ENCODE results near the gene MGP.

Gene MGP

GRCh38 chr12:14885718-14886221 lies at the start of gene MGP:
TSS of gene MGP (minus strand) at chr12:14885854. CDS start at chr12:14885791, 63 bp downstream.
- no peak for TF ChIP-seq ZNF571 (tag by site-specific recombination; IDR thresholded peaks at IDR 0.05)
- TF ChIP-seq ZEB2 (tag by site-specific recombination; IDR thresholded peaks at IDR 0.05), result no peak
- no peak for TF ChIP-seq PRDM6 (tag by site-specific recombination; IDR thresholded peaks at IDR 0.05)
- no peak for TF ChIP-seq EGR2 (tag by site-specific recombination; IDR thresholded peaks at IDR 0.05; ENCODE audit: low read depth)
- no peak for TF ChIP-seq ZNF747 (tag by site-specific recombination; IDR thresholded peaks at IDR 0.05)
- no peak for TF ChIP-seq ZNF2 (tag by site-specific recombination; IDR thresholded peaks at IDR 0.05)
- no peak for TF ChIP-seq ZNF391 (tag by site-specific recombination; IDR thresholded peaks at IDR 0.05; ENCODE audit: borderline replicate concordance, low read depth)
- POLR2A ChIA-PET, result no interaction called here
- H3K9me3 ChIP-seq (ENCODE audit: control insufficient read depth, insufficient read depth, low read depth, low read length), result no peaks in the 10 kb centered on the region
- no peak within 1 kb of the TSS for H3K4me3 ChIP-seq (ENCODE audit: low read depth, low read length)
- H3K27ac ChIP-seq (ENCODE audit: extremely low read depth, low read depth, low read length), result no peak within 1 kb of the TSS
- H3K4me1 ChIP-seq (ENCODE audit: control insufficient read depth, insufficient read depth, low read length), result peaks cover 10% of the 10 kb centered on the region
- no peaks in the 10 kb centered on the region for H3K36me3 ChIP-seq (ENCODE audit: control insufficient read depth in 2 of 2, insufficient read depth in 1 of 2, low read length in 2 of 2)
- CTCF ChIA-PET, result no interaction called here

DNA sequence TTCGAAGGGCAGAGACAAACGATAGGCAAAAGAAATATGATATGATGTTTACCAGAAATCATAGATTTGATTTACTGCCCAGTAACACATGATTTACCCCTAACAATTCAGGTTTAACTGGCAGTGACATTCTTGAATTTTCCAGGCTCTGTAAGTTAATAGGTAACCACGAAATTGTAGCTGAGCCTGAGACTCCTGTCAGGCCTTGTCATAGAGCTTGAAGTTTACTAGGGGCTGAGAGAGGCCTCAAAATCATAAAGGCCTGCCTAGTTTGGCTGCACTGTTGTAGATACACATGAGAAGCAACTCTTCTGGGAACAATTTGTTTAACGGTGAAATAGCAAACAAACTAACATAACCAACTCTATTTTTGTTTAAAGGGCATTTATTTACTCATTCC lies 49.4 kb upstream of the MGP start:
- Histone ChIP-seq H3K27ac (ENCODE audit: extremely low read depth, low read depth, low read length) (no peak overlapping the region), H3K4me3 (ENCODE audit: low read depth, low read length) (no peak overlapping the region), H3K4me1 (ENCODE audit: control insufficient read depth, insufficient read depth, low read length) (no peaks in the 10 kb centered on the region), H3K36me3 (ENCODE audit: control insufficient read depth in 2 of 2, insufficient read depth in 1 of 2, low read length in 2 of 2) (no peaks in the 10 kb centered on the region), H3K9me3 (ENCODE audit: control insufficient read depth, insufficient read depth, low read depth, low read length) (no peaks in the 10 kb centered on the region)
- POLR2A ChIA-PET, result no interaction called here
- no peak for TF ChIP-seq ZNF529 (tag by site-specific recombination; IDR thresholded peaks at IDR 0.05; ENCODE audit: insufficient replicate concordance)
- TF ChIP-seq ZNF792 (tag by site-specific recombination; IDR thresholded peaks at IDR 0.05), result no peak
- no peak for TF ChIP-seq GLIS2 (tag by site-specific recombination; IDR thresholded peaks at IDR 0.05)
- no peak for TF ChIP-seq ZSCAN16 (tag by site-specific recombination; IDR thresholded peaks at IDR 0.05)
- TF ChIP-seq ZNF302 (tag by site-specific recombination; IDR thresholded peaks at IDR 0.05; ENCODE audit: low read depth), result no peak
- no peak for TF ChIP-seq ZNF16 (tag by site-specific recombination; IDR thresholded peaks at IDR 0.05; ENCODE audit: low read depth)
- TF ChIP-seq ZNF394 (tag by site-specific recombination; IDR thresholded peaks at IDR 0.05; ENCODE audit: borderline replicate concordance), result no peak
- TF ChIP-seq ZBTB7A (tag by site-specific recombination; IDR thresholded peaks at IDR 0.05; ENCODE audit: low read depth), result no peak
- TF ChIP-seq ZNF23 (tag by site-specific recombination; IDR thresholded peaks at IDR 0.05; ENCODE audit: borderline replicate concordance), result no peak
- TF ChIP-seq ZNF362 (tag by site-specific recombination; IDR thresholded peaks at IDR 0.05), result no peak
- no peak for TF ChIP-seq ZNF202 (tag by site-specific recombination; IDR thresholded peaks at IDR 0.05; ENCODE audit: borderline replicate concordance)
- no peak for TF ChIP-seq ZNF521 (tag by site-specific recombination; IDR thresholded peaks at IDR 0.05)
- no peak for TF ChIP-seq ZNF629 (tag by site-specific recombination; IDR thresholded peaks at IDR 0.05)
- TF ChIP-seq, protein P1, sequence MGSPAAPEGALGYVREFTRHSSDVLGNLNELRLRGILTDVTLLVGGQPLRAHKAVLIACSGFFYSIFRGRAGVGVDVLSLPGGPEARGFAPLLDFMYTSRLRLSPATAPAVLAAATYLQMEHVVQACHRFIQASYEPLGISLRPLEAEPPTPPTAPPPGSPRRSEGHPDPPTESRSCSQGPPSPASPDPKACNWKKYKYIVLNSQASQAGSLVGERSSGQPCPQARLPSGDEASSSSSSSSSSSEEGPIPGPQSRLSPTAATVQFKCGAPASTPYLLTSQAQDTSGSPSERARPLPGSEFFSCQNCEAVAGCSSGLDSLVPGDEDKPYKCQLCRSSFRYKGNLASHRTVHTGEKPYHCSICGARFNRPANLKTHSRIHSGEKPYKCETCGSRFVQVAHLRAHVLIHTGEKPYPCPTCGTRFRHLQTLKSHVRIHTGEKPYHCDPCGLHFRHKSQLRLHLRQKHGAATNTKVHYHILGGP (tag by site-specific recombination; IDR thresholded peaks at IDR 0.05), result no peak
- no peak for TF ChIP-seq ZNF248 (tag by site-specific recombination; IDR thresholded peaks at IDR 0.05)
- no peak for TF ChIP-seq ZNF707 (tag by site-specific recombination; IDR thresholded peaks at IDR 0.05)
- no peak for TF ChIP-seq ZNF548 (tag by site-specific recombination; IDR thresholded peaks at IDR 0.05)
- no peak for TF ChIP-seq OSR2 (tag by site-specific recombination; IDR thresholded peaks at IDR 0.05)
- TF ChIP-seq HOXC10 (CRISPR knock-in tag; IDR thresholded peaks at IDR 0.05), result no peak
- TF ChIP-seq ZNF660 (tag by site-specific recombination; IDR thresholded peaks at IDR 0.05), result no peak
- CTCF ChIA-PET, result no interaction called here
